Fibroblast of pulmonary artery (primary cell): ENCODE results near the gene GOLT1B.

ENCODE experiments used
- DNase-seq: peaks from one replicate; pipeline ENCODE4 v3.0.0-alpha.2; 2010; ENCODE audit warnings: low read depth
- H3K4me3 ChIP-seq: replicated peaks from 2 replicates; pipeline ENCODE4 v1.5.1; 2011; ENCODE audit warnings: low read depth, mild to moderate bottlenecking, control low read depth, low read length, moderate library complexity
- TF ChIP-seq, protein P1 (sequence below): IDR thresholded peaks from 2 replicates; pipeline ENCODE4 v1.5.1; 2011; ENCODE audit warnings: mild to moderate bottlenecking, control low read depth, low read length, inconsistent platforms; ENCODE audit errors: missing control alignments

Gene GOLT1B

GRCh38 chr12:21529456-21529855, 27.9 kb downstream of the GOLT1B start:
- DNase-seq, result no peak
- no peak overlapping the region for H3K4me3 ChIP-seq
- TF ChIP-seq, protein P1, sequence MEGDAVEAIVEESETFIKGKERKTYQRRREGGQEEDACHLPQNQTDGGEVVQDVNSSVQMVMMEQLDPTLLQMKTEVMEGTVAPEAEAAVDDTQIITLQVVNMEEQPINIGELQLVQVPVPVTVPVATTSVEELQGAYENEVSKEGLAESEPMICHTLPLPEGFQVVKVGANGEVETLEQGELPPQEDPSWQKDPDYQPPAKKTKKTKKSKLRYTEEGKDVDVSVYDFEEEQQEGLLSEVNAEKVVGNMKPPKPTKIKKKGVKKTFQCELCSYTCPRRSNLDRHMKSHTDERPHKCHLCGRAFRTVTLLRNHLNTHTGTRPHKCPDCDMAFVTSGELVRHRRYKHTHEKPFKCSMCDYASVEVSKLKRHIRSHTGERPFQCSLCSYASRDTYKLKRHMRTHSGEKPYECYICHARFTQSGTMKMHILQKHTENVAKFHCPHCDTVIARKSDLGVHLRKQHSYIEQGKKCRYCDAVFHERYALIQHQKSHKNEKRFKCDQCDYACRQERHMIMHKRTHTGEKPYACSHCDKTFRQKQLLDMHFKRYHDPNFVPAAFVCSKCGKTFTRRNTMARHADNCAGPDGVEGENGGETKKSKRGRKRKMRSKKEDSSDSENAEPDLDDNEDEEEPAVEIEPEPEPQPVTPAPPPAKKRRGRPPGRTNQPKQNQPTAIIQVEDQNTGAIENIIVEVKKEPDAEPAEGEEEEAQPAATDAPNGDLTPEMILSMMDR, result no peak

DNA sequence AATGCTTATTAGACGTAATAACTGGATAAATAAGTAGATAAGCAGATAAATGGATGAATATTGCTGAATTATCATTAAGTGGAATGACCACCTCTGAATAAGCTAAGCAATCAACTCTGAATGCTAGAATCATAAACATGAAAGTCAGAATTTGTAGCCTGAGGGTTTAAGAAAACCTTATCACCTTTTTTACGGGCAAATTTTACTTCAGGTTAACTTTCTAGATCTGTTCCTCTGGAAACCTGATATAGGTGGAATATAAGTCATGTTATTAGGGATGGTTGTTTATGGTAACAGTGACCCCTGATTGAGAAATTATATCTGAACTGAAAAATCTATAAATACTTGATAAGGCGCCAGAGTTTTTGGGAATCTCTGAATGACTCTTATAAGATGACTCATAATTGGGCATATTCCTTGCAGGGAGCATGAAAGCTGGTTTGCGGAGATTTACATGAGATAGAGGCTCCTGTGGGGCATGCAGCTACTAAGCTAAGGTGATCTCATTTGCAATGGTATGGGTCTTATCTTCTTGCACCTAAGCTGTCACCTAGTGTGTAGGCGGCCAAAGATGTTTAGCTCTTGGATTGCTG, 36.6 kb downstream of the GOLT1B start:
- TF ChIP-seq, protein P1, result no peak
- DNase-seq, result no peak
- H3K4me3 ChIP-seq, result no peak overlapping the region

DNA sequence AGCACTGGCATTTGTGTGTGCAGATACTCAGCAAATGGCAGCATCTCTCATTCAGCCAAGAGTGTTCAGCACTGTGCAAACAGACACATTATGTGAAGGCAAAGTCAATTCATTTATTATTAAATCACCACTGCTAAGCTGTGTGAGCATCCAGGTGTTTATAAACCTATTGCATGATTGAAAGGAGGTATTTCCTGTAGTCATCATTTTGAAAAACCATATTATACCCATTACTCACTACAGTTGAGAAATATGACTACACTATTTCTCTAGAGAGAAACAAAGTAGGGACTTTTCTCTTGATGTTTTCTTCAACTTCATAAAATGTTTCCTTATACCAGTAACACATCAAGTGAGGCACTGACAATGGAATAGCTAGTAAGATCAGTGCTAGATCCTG, 38.2 kb downstream of the GOLT1B start:
- DNase-seq, result no peak
- TF ChIP-seq, protein P1, result no peak
- no peak overlapping the region for H3K4me3 ChIP-seq

DNA sequence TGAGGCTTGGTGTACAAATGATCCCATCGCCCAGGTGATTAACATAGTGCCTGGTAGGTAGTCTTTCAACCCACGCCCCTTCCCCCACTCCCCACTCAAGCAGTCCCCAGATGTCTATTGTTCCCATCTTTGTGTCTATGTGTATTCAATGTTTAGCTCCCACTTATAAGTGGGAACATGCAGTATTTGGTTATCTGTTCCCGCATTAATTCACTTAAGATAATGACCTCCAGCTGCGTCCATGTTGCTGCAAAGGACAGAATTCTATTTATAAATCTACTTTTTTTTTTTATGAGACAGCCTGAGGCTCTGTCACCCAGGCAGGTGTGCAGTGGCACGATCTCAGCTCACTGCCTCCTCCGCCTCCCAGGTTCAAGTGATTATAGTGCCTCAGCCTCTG, 40.2 kb downstream of the GOLT1B start:
- no peak overlapping the region for H3K4me3 ChIP-seq
- DNase-seq, result no peak
- TF ChIP-seq, protein P1, result no peak

- DNase-seq, result no peak
- no peak overlapping the region for H3K4me3 ChIP-seq
- TF ChIP-seq, protein P1, result no peak
These were observed 40.8 kb downstream of the GOLT1B start for GRCh38 chr12:21542403-21542802.

DNA sequence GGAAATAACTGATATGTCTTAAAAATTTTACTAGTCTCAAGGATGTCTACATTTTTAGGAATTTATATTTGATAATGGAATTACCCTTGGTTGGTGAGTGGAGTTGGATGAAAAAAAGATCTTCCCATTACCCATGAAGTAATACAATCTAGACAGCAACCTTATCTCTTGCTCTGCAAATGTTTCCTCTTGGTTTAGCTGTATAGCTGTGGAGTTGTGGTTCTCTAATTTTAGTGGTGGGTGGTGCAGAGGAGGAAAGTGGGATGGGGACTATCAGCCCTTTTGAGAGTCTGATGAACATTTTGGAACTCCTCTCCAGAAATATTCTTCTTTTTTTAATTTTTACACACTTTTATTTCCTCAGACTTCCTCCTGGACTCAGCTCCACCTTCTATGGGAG, 41.6 kb downstream of the GOLT1B start:
- DNase-seq, result no peak
- TF ChIP-seq, protein P1, result no peak
- H3K4me3 ChIP-seq, result no peak overlapping the region

DNA sequence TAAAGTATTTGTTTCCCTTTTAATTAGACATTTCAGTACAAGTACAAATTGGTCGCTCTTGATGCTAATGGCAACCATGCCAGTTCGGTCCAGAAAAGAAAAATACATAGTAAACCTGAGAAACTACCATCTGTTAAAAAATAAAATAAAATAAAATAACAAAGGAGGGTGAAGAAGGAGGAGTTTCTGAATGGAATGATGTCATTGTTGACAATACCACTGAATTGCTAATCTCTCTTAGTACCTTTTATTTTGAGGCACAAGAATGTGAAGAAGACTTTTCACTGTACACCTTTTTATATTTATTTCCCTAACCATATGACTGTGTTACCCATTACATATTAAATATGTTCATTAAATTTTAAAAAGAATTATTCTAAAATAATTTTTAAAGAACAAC, 44.0 kb downstream of the GOLT1B start:
- TF ChIP-seq, protein P1, result no peak
- no peak for DNase-seq

More for the DNA sequence above, 44.0 kb downstream of the GOLT1B start:
- no peak overlapping the region for H3K4me3 ChIP-seq
